Uterus (tissue), 2 donors: Measurements from ENCODE around the gene TICAM2.

Experiments used
- POLR2A ChIP-seq, 2 donors: fragments of 450-650 bp; IDR thresholded peaks; one replicate each; pipeline ENCODE4 v1.6.1; 2016; ENCODE audit warnings: antibody characterized with exemption in 2 of 2, mild to moderate bottlenecking in 1 of 2, moderate library complexity in 1 of 2
- TF ChIP-seq, protein P1 (sequence below), 4 experiments: fragments of 200-600 bp in 2 of 4; fragments of 450-650 bp in 2 of 4; sonication (generic) in 2 of 4; IDR thresholded peaks; one replicate each; pipeline ENCODE4 v1.5.1; 2016 to 2019; ENCODE audit warnings: antibody characterized with exemption in 4 of 4, mild to moderate bottlenecking in 2 of 4, moderate library complexity in 1 of 4

DNA sequence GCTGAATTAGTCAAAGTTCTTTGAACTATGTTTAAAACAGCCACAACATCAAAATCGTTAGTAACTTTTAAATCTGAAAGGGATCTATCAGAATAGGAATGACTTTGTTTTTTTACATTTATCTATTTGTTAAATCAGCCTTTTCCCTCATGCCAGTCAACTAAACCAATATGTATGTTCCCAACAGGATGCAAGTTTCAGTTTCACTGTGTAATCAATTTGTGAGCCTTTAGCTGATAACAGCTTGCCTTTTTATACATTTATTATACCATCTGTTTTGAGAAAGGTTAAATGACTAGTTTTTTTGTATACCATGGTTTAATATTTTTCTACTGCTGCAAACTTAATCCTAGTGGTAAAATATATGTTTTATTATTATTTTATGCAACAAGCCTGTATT lies 14.6 kb upstream of the TICAM2 start:
- TF ChIP-seq, protein P1, sequence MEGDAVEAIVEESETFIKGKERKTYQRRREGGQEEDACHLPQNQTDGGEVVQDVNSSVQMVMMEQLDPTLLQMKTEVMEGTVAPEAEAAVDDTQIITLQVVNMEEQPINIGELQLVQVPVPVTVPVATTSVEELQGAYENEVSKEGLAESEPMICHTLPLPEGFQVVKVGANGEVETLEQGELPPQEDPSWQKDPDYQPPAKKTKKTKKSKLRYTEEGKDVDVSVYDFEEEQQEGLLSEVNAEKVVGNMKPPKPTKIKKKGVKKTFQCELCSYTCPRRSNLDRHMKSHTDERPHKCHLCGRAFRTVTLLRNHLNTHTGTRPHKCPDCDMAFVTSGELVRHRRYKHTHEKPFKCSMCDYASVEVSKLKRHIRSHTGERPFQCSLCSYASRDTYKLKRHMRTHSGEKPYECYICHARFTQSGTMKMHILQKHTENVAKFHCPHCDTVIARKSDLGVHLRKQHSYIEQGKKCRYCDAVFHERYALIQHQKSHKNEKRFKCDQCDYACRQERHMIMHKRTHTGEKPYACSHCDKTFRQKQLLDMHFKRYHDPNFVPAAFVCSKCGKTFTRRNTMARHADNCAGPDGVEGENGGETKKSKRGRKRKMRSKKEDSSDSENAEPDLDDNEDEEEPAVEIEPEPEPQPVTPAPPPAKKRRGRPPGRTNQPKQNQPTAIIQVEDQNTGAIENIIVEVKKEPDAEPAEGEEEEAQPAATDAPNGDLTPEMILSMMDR (IDR thresholded peaks at IDR 0.05), result no peak
- TF ChIP-seq POLR2A (IDR thresholded peaks at IDR 0.05), result no peak
